H9 (cell line): ENCODE data around the gene RNF13. TPM values are rescaled to one million over a fixed set of nuclear protein-coding genes. Genes with fewer than 3 reads are reported as not detected.

ENCODE experiments used
- DNase-seq: peaks from one replicate; pipeline ENCODE4 v3.0.0-alpha.2; 2017
- H2AFZ ChIP-seq: one replicate; pipeline ENCODE4 v1.6.1; 2013; ENCODE audit warnings: mild to moderate bottlenecking, low read length, control low read depth, moderate library complexity
- H2AK5ac ChIP-seq: 2 replicates; pipeline ENCODE4 v1.6.1; 2013; ENCODE audit warnings: low read length, control low read depth, mixed read lengths; ENCODE audit not compliant: insufficient read length
- H2BK120ac ChIP-seq: one replicate; pipeline ENCODE4 v1.6.1; 2013; ENCODE audit warnings: low read depth, mild to moderate bottlenecking, low read length, control low read depth, inconsistent platforms; ENCODE audit not compliant: poor library complexity, severe bottlenecking
- H2BK12ac ChIP-seq: 2 replicates; pipeline ENCODE4 v1.6.1; 2013; ENCODE audit warnings: low read length, control low read depth, mixed read lengths, low read depth; ENCODE audit not compliant: insufficient read length
- H2BK15ac ChIP-seq: 2 replicates; pipeline ENCODE4 v1.6.1; 2013; ENCODE audit warnings: low read depth, low read length, control low read depth
- H2BK20ac ChIP-seq: one replicate; pipeline ENCODE4 v1.6.1; 2013; ENCODE audit warnings: low read depth, mild to moderate bottlenecking, low read length, control low read depth, inconsistent platforms; ENCODE audit not compliant: poor library complexity, severe bottlenecking
- H2BK5ac ChIP-seq: 2 replicates; pipeline ENCODE4 v1.6.1; 2013; ENCODE audit warnings: low read length, control low read depth, mixed read lengths; ENCODE audit not compliant: insufficient read length
- H3K14ac ChIP-seq: 2 replicates; pipeline ENCODE4 v1.6.1; 2013; ENCODE audit warnings: low read length, control low read depth; ENCODE audit not compliant: insufficient read depth
- H3K18ac ChIP-seq: 2 replicates; pipeline ENCODE4 v1.6.1; 2013; ENCODE audit warnings: low read depth, mild to moderate bottlenecking, mixed read lengths, low read length, control low read depth; ENCODE audit not compliant: insufficient read length
- H3K23ac ChIP-seq: 2 replicates; pipeline ENCODE4 v1.6.1; 2013; ENCODE audit warnings: low read length, control low read depth, mixed read lengths, low read depth; ENCODE audit not compliant: insufficient read length
- H3K23me2 ChIP-seq: 2 replicates; pipeline ENCODE4 v1.6.1; 2013; ENCODE audit warnings: low read depth, mild to moderate bottlenecking, mixed read lengths, low read length, control low read depth; ENCODE audit not compliant: insufficient read length, poor library complexity, severe bottlenecking
- H3K27ac ChIP-seq: 2 replicates; pipeline ENCODE4 v1.5.1; 2013; ENCODE audit warnings: low read length, control low read depth, mixed read lengths, low read depth; ENCODE audit not compliant: insufficient read length
- H3K27me3 ChIP-seq: 2 replicates; pipeline ENCODE4 v1.6.1; 2013; ENCODE audit warnings: low read length, control low read depth, inconsistent platforms; ENCODE audit not compliant: insufficient read depth
- H3K4ac ChIP-seq: 2 replicates; pipeline ENCODE4 v1.6.1; 2013; ENCODE audit warnings: low read depth, mild to moderate bottlenecking, control low read depth, inconsistent platforms, low read length, moderate library complexity
- H3K4me1 ChIP-seq: 2 replicates; pipeline ENCODE4 v1.6.1; 2013; ENCODE audit warnings: low read length, control low read depth, inconsistent platforms; ENCODE audit not compliant: insufficient read depth
- H3K4me2 ChIP-seq: 2 replicates; pipeline ENCODE4 v1.6.1; 2013; ENCODE audit warnings: low read length, control low read depth, mixed read lengths; ENCODE audit not compliant: insufficient read length, insufficient read depth
- H3K56ac ChIP-seq: 2 replicates; pipeline ENCODE4 v1.6.1; 2013; ENCODE audit warnings: low read depth, mild to moderate bottlenecking, mixed read lengths, low read length, control low read depth; ENCODE audit not compliant: insufficient read length
- H3K79me1 ChIP-seq: 2 replicates; pipeline ENCODE4 v1.6.1; 2013; ENCODE audit warnings: low read depth, mild to moderate bottlenecking, moderate library complexity, low read length, control low read depth, inconsistent platforms; ENCODE audit not compliant: insufficient read depth, poor library complexity, severe bottlenecking
- H3K79me2 ChIP-seq: 2 replicates; pipeline ENCODE4 v1.6.1; 2013; ENCODE audit warnings: low read length, control low read depth, inconsistent platforms; ENCODE audit not compliant: insufficient read depth
- H3K9ac ChIP-seq: 2 replicates; pipeline ENCODE4 v1.6.1; 2013; ENCODE audit warnings: low read length, control low read depth, mixed read lengths; ENCODE audit not compliant: insufficient read length; ENCODE audit errors: extremely low read depth
- H3K9me3 ChIP-seq: one replicate; pipeline ENCODE4 v1.6.1; 2013; ENCODE audit warnings: low read depth, low read length, inconsistent platforms; ENCODE audit not compliant: control insufficient read depth
- H3T11ph ChIP-seq: one replicate; pipeline ENCODE4 v1.6.1; 2013; ENCODE audit warnings: mild to moderate bottlenecking, low read length, control low read depth, inconsistent platforms
- H4K20me1 ChIP-seq: one replicate; pipeline ENCODE4 v1.6.1; 2013; ENCODE audit not compliant: control insufficient read depth, insufficient read length, insufficient read depth
- H4K5ac ChIP-seq: 2 replicates; pipeline ENCODE4 v1.6.1; 2013; ENCODE audit warnings: low read depth, mild to moderate bottlenecking, mixed read lengths, low read length, control low read depth; ENCODE audit not compliant: insufficient read length
- H4K8ac ChIP-seq: replicated peaks from 2 replicates; pipeline ENCODE4 v1.6.1; 2013; ENCODE audit warnings: low read length, control low read depth, mixed read lengths, low read depth; ENCODE audit not compliant: insufficient read length
- H4K91ac ChIP-seq: 2 replicates; pipeline ENCODE4 v1.6.1; 2013; ENCODE audit warnings: low read depth, mild to moderate bottlenecking, moderate library complexity, mixed read lengths, low read length, control low read depth; ENCODE audit not compliant: insufficient read length
- H3K27ac Mint-ChIP-seq, 3 experiments: 2 replicates in 2 of 3; 3 replicates in 1 of 3; pipeline ENCODE4 v1.8.0; 2020 to 2021; ENCODE audit warnings: mixed read lengths in 3 of 3, mild to moderate bottlenecking in 1 of 3, moderate library complexity in 1 of 3
- H3K27me3 Mint-ChIP-seq: 2 replicates; pipeline ENCODE4 v1.8.0; 2021; ENCODE audit warnings: low read depth, mild to moderate bottlenecking, moderate library complexity, mixed read lengths
- H3K36me3 Mint-ChIP-seq, 3 experiments: 2 replicates in 2 of 3; 3 replicates in 1 of 3; pipeline ENCODE4 v1.8.0; 2020 to 2021; ENCODE audit warnings: low read depth in 3 of 3, mixed read lengths in 3 of 3; ENCODE audit not compliant: insufficient read depth in 1 of 3
- H3K4me1 Mint-ChIP-seq, 2 experiments: 2 replicates each; pipeline ENCODE4 v1.8.0; 2020; ENCODE audit warnings: mixed read lengths in 2 of 2
- H3K4me3 Mint-ChIP-seq, 2 experiments: 2 replicates in 1 of 2; 3 replicates in 1 of 2; pipeline ENCODE4 v1.8.0; 2020 to 2021; ENCODE audit warnings: mild to moderate bottlenecking in 2 of 2, mixed read lengths in 2 of 2, moderate library complexity in 1 of 2
- H3K9me3 Mint-ChIP-seq, 2 experiments: 2 replicates in 1 of 2; 3 replicates in 1 of 2; pipeline ENCODE4 v1.8.0; 2020; ENCODE audit warnings: mild to moderate bottlenecking in 2 of 2, mixed read lengths in 2 of 2, moderate library complexity in 1 of 2
- WGBS: extraction: QIAGEN DNeasy Blood & Tissue Kit; methylation state at CpG from one replicate; pipeline ENCODE4 v1.1.7; 2013; ENCODE audit warnings: missing lambda C conversion rate, low lambda C conversion rate, mixed read lengths; ENCODE audit not compliant: insufficient read length; ENCODE audit errors: extremely low coverage; 5-methylcytosine and 5-hydroxymethylcytosine counted together
- total RNA-seq: library from RNA; stranded (reverse); gene quantifications from 2 replicates; pipeline ENCODE4 v1.2.1, GENCODE V29; 2021
- TF ChIP-seq, protein P1 (sequence below): fragments of 200-600 bp; sonication (generic); conservative IDR thresholded peaks from 3 replicates; pipeline ENCODE4 v1.8.0; 2021; ENCODE audit warnings: antibody characterized with exemption, mild to moderate bottlenecking

RNF13 gene
- total RNA-seq, 1 experiment from 2014 or later, result 23.4 TPM

GRCh38 chr3:149998946-149999345 lies 185.9 kb downstream of the RNF13 start:
- Histone ChIP-seq H3K18ac (no peak overlapping the region), H3K14ac (no peak overlapping the region), H3K79me1 (no peaks in the 10 kb centered on the region), H2BK20ac (no peak overlapping the region), H4K20me1 (no peaks in the 10 kb centered on the region), H2BK120ac (no peak overlapping the region), H3K4ac (no peak overlapping the region), H3K27ac (no peak overlapping the region), H4K5ac (no peak overlapping the region), H4K91ac (no peak overlapping the region), H2AFZ (no peak overlapping the region), H2BK12ac (no peak overlapping the region), H3K79me2 (no peaks in the 10 kb centered on the region), H2BK15ac (no peak overlapping the region), H3K9me3 (no peaks in the 10 kb centered on the region), H3T11ph (no peak overlapping the region), H3K4me2 (no peak overlapping the region), H2AK5ac (no peak overlapping the region), H4K8ac (no peak overlapping the region), H3K56ac (no peak overlapping the region), H3K4me1 (no peaks in the 10 kb centered on the region), H3K27me3 (no peaks in the 10 kb centered on the region), H2BK5ac (no peak overlapping the region), H3K23me2 (no peaks in the 10 kb centered on the region), H3K23ac (no peak overlapping the region), H3K9ac (no peak overlapping the region)
- Mint-ChIP-seq H3K4me3 (no peak overlapping the region), H3K36me3 (peaks cover 6 to 12% (median 11%) of the 10 kb centered on the region in 3 experiments; a peak in 6 of 7 replicates), H3K4me1 (no peaks in the 10 kb centered on the region), H3K9me3 (peaks cover 11 to 13% of the 10 kb centered on the region in 2 experiments), H3K27me3 (no peaks in the 10 kb centered on the region; the same call in 1 of the 2 replicates), H3K27ac (no peak overlapping the region)
- no peak for DNase-seq
- no CpG with 5 or more reads among the region's 1 CpG for WGBS
- TF ChIP-seq, protein P1, sequence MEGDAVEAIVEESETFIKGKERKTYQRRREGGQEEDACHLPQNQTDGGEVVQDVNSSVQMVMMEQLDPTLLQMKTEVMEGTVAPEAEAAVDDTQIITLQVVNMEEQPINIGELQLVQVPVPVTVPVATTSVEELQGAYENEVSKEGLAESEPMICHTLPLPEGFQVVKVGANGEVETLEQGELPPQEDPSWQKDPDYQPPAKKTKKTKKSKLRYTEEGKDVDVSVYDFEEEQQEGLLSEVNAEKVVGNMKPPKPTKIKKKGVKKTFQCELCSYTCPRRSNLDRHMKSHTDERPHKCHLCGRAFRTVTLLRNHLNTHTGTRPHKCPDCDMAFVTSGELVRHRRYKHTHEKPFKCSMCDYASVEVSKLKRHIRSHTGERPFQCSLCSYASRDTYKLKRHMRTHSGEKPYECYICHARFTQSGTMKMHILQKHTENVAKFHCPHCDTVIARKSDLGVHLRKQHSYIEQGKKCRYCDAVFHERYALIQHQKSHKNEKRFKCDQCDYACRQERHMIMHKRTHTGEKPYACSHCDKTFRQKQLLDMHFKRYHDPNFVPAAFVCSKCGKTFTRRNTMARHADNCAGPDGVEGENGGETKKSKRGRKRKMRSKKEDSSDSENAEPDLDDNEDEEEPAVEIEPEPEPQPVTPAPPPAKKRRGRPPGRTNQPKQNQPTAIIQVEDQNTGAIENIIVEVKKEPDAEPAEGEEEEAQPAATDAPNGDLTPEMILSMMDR, result no peak
